OCI-LY3 (cell line): ENCODE data around the gene STAT3.
"Not testable (repeated sequence)": the region's sequence is repeated elsewhere in the genome, so short reads cannot be mapped to it uniquely, and the experiment has no call there.

Experiments used
- EZH2phosphoT487 ChIP-seq: fragments of 200-600 bp; shearing (Covaris generic); IDR thresholded peaks from 2 replicates; pipeline ENCODE4 v1.6.1; 2018; ENCODE audit warnings: antibody characterized with exemption, mixed run types, low read depth
- TF ChIP-seq, protein P1 (sequence below): fragments of 200-600, 300-600 bp; sonication (generic); IDR thresholded peaks from 2 replicates; pipeline ENCODE4 v1.5.1; 2014; ENCODE audit warnings: antibody characterized with exemption, low read length, low read depth

DNA sequence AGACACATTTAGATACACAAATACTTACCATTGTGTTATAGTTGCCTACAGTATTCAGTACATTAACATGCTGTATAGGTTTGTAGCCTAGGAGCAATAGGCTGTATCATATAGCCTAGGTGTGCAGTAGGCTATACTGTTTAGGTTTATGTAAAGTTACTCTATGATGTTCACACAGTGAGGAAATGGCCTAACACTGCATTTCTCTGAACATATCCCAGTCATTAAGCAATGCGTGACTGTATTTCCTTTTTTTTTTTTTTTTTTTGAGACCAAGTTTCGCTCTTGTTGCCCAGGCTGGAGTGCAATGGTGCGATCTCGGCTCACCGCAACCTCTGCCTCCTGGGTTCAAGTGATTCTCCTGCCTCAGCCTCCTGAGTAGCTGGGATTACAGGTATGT, 29.7 kb upstream of the STAT3 start:
- TF ChIP-seq, protein P1, sequence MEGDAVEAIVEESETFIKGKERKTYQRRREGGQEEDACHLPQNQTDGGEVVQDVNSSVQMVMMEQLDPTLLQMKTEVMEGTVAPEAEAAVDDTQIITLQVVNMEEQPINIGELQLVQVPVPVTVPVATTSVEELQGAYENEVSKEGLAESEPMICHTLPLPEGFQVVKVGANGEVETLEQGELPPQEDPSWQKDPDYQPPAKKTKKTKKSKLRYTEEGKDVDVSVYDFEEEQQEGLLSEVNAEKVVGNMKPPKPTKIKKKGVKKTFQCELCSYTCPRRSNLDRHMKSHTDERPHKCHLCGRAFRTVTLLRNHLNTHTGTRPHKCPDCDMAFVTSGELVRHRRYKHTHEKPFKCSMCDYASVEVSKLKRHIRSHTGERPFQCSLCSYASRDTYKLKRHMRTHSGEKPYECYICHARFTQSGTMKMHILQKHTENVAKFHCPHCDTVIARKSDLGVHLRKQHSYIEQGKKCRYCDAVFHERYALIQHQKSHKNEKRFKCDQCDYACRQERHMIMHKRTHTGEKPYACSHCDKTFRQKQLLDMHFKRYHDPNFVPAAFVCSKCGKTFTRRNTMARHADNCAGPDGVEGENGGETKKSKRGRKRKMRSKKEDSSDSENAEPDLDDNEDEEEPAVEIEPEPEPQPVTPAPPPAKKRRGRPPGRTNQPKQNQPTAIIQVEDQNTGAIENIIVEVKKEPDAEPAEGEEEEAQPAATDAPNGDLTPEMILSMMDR: not testable (repeated sequence)
- not testable (repeated sequence) for TF ChIP-seq EZH2phosphoT487
